ENCODE results near the gene GALNT12. TPM values are rescaled to one million over a fixed set of nuclear protein-coding genes. Genes with fewer than 3 reads are reported as not detected.

Gene GALNT12
- total RNA-seq, 1 donor from 2014 or later: 46.5 TPM

DNA sequence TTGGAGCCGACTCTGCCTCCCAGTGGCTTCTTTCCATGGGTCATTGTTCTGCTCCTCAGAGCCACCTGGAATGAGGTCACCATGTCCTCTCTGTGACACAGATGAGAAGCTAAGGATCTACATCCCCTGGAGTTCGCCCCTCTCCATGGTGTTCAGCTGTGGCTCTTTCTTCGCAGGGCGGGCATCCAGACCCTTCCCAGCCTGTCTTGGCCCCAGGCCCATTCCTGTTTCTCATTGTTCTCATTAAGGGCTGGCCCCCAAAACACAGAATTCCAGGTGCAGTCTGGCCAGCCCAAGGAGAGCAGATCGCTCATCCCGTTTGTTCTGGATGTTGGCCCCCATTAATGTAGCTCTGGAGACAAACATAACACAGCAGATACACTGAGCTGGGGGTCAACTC, 69.8 kb downstream of the GALNT12 start:
- no peaks in the 10 kb centered on the region for H3K36me3 ChIP-seq
- H2AFZ ChIP-seq (replicated peaks): no peak overlapping the region
- H3K79me2 ChIP-seq (ENCODE audit: low read depth): no peaks in the 10 kb centered on the region
- H3K9ac ChIP-seq: no peak overlapping the region
- H3K4me2 ChIP-seq: no peak overlapping the region
- no peaks in the 10 kb centered on the region for H3F3A ChIP-seq (ENCODE audit: low read depth)
- no peak overlapping the region for H3K4me3 Mint-ChIP-seq
- peak overlapping the region; percentile 31 for H3K27ac Mint-ChIP-seq
- DNase-seq (ENCODE audit: low spot score): no peak
- H3K4me1 Mint-ChIP-seq: peaks cover 5% of the 10 kb centered on the region
- no peaks in the 10 kb centered on the region for H3K9me3 ChIP-seq (ENCODE audit: low read depth)
- peaks cover 9% of the 10 kb centered on the region for H3K27me3 Mint-ChIP-seq (ENCODE audit: insufficient read depth, low read depth)
- no peak overlapping the region for H3K4me3 ChIP-seq
- H4K20me1 ChIP-seq (ENCODE audit: low read depth): no peaks in the 10 kb centered on the region
- no peaks in the 10 kb centered on the region for H3K36me3 Mint-ChIP-seq
- no peaks in the 10 kb centered on the region for H3K4me1 ChIP-seq
- TF ChIP-seq EZH2 (IDR thresholded peaks at IDR 0.05) (no peak), EZH2phosphoT487 (IDR thresholded peaks at IDR 0.05) (no peak)
- TF ChIP-seq, protein P1, sequence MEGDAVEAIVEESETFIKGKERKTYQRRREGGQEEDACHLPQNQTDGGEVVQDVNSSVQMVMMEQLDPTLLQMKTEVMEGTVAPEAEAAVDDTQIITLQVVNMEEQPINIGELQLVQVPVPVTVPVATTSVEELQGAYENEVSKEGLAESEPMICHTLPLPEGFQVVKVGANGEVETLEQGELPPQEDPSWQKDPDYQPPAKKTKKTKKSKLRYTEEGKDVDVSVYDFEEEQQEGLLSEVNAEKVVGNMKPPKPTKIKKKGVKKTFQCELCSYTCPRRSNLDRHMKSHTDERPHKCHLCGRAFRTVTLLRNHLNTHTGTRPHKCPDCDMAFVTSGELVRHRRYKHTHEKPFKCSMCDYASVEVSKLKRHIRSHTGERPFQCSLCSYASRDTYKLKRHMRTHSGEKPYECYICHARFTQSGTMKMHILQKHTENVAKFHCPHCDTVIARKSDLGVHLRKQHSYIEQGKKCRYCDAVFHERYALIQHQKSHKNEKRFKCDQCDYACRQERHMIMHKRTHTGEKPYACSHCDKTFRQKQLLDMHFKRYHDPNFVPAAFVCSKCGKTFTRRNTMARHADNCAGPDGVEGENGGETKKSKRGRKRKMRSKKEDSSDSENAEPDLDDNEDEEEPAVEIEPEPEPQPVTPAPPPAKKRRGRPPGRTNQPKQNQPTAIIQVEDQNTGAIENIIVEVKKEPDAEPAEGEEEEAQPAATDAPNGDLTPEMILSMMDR (IDR thresholded peaks at IDR 0.05): no peak
- H3K27ac ChIP-seq: no peak overlapping the region
- H3K27me3 ChIP-seq: no peaks in the 10 kb centered on the region
- H3K9me3 Mint-ChIP-seq: no peaks in the 10 kb centered on the region

DNA sequence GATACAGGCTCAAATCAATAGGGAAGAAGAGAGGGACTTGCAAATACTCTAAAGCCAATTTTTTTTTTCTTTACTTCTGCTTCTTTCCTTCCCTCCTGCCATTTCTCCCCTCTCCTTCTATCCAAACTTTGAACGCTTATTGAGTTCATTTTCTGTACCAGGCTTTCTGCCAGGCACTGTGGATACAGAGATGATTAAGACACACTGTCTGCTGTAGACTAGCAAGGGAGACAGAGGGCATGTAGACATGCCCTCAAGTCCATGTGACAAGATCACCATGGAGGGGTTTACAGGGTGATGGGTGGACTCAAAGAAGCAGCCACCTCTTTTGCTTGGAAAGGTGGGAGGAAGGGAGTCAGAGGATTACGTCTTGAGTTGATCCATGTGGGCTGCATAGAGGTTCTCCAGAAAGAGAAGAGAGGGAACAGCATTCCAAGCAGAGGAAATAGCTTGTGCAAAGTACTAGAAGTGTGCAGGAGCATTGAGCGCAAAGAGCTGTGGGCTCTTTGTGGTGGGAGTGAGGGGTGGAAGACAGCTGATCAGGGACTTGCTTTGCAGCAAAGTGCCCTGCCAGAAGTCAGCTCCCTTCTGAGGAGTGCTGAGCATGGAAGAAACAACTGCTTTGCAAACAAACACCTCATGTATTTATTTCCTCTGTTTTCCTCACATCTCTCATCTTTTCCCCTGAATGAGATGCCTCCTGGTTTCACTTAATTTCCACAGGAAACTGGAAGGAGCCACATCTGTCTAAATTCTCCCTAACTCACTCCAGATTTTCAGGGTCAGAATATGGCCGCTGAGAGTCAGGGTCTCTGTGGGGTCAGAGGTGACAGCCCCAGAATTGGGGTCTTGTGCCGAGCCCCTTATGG, 71.9 kb downstream of the GALNT12 start:
- Histone ChIP-seq H3K4me1 (no peaks in the 10 kb centered on the region), H3K4me2 (no peak overlapping the region), H3K36me3 (no peaks in the 10 kb centered on the region), H3K27me3 (no peaks in the 10 kb centered on the region), H4K20me1 (ENCODE audit: low read depth) (no peaks in the 10 kb centered on the region), H3K4me3 (no peak overlapping the region), H3K9me3 (ENCODE audit: low read depth) (no peaks in the 10 kb centered on the region), H2AFZ (replicated peaks) (no peak overlapping the region), H3K79me2 (ENCODE audit: low read depth) (no peaks in the 10 kb centered on the region), H3K9ac (no peak overlapping the region), H3F3A (ENCODE audit: low read depth) (no peaks in the 10 kb centered on the region), H3K27ac (no peak overlapping the region)
- Mint-ChIP-seq H3K27me3 (ENCODE audit: insufficient read depth, low read depth) (peaks cover 5% of the 10 kb centered on the region), H3K9me3 (no peaks in the 10 kb centered on the region), H3K27ac (no peak overlapping the region), H3K4me3 (no peak overlapping the region), H3K4me1 (peaks cover 5% of the 10 kb centered on the region), H3K36me3 (no peaks in the 10 kb centered on the region)
- TF ChIP-seq EZH2phosphoT487 (IDR thresholded peaks at IDR 0.05): no peak
- TF ChIP-seq, protein P1 (IDR thresholded peaks at IDR 0.05): no peak
- no peak for TF ChIP-seq EZH2 (IDR thresholded peaks at IDR 0.05)
- no peak for DNase-seq (ENCODE audit: low spot score)

DNA sequence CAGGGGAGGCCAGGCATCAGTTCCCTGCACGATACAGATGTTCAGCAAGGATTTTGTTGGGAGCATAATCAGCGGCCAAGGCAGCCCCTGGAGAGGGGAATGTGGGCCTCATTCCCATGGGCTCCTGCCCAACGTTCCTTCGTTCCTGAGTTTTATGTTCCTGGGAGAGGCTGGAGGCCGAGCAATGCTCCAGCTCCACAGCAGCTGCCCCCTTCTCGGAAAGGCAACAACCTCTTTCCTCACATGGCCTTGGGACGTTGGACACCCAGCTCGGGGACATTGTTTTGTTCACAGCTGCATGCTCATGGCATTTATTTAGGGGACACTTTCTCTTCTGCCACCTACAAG, 72.5 kb downstream of the GALNT12 start:
- Mint-ChIP-seq H3K27ac (no peak overlapping the region), H3K36me3 (no peaks in the 10 kb centered on the region), H3K4me1 (peaks cover 5% of the 10 kb centered on the region), H3K4me3 (no peak overlapping the region), H3K9me3 (no peaks in the 10 kb centered on the region), H3K27me3 (ENCODE audit: insufficient read depth, low read depth) (peaks cover 5% of the 10 kb centered on the region)
- Histone ChIP-seq H3K9ac (no peak overlapping the region), H3K36me3 (no peaks in the 10 kb centered on the region), H4K20me1 (ENCODE audit: low read depth) (no peaks in the 10 kb centered on the region), H3F3A (ENCODE audit: low read depth) (no peaks in the 10 kb centered on the region), H3K4me1 (no peaks in the 10 kb centered on the region), H2AFZ (replicated peaks) (no peak overlapping the region), H3K27me3 (no peaks in the 10 kb centered on the region), H3K4me3 (no peak overlapping the region), H3K27ac (no peak overlapping the region), H3K4me2 (no peak overlapping the region), H3K9me3 (ENCODE audit: low read depth) (no peaks in the 10 kb centered on the region), H3K79me2 (ENCODE audit: low read depth) (no peaks in the 10 kb centered on the region)
- TF ChIP-seq, protein P1 (IDR thresholded peaks at IDR 0.05): no peak
- TF ChIP-seq EZH2 (IDR thresholded peaks at IDR 0.05) (no peak), EZH2phosphoT487 (IDR thresholded peaks at IDR 0.05) (no peak)
- DNase-seq (ENCODE audit: low spot score): no peak

All from neural progenitor cell (in vitro differentiated cells).